Endothelial cell of hepatic sinusoid (primary cell): ENCODE data around the gene ZAP70.

Source experiments
- in situ Hi-C: cut with HindIII; loops from 2 replicates; pipeline ENCODE4 v1.10.0; 2017; ENCODE audit warnings: low sequenced_read_pairs

The ZAP70 gene

DNA sequence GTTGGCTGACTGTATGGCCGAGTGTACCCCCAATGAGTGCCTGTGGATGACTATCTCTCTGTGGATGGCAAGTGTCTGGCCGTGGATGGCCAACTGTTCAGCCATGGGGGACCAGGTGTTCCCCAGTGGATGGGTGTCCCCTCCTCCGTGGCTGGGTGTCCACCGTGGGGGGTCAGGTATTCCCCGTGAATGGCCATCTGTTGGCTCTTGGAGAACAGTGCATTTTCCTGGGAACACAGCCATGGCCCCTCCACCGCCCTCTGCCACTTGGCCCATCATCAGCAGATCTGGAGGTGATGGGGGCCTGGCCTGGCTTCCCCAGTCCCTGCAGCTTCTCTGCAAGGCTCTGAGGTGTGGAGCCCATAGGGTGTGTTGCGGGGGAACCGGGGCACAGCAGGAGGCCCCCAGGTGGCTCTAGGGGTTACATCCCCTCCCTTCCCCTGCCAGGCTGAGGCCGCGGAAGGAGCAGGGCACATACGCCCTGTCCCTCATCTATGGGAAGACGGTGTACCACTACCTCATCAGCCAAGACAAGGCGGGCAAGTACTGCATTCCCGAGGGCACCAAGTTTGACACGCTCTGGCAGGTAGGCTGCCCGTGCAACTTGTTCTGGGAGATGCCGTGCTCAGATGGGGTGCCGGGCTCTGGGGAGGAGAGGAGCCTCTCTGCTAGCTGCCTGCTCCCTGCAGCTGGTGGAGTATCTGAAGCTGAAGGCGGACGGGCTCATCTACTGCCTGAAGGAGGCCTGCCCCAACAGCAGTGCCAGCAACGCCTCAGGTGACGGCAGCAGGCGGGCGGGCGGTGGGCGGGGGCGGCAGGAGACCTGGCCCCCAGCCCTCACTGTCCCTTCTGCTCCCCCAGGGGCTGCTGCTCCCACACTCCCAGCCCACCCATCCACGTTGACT, 19.3 kb downstream of the ZAP70 start:
- in situ Hi-C loops, result no loop called here

DNA sequence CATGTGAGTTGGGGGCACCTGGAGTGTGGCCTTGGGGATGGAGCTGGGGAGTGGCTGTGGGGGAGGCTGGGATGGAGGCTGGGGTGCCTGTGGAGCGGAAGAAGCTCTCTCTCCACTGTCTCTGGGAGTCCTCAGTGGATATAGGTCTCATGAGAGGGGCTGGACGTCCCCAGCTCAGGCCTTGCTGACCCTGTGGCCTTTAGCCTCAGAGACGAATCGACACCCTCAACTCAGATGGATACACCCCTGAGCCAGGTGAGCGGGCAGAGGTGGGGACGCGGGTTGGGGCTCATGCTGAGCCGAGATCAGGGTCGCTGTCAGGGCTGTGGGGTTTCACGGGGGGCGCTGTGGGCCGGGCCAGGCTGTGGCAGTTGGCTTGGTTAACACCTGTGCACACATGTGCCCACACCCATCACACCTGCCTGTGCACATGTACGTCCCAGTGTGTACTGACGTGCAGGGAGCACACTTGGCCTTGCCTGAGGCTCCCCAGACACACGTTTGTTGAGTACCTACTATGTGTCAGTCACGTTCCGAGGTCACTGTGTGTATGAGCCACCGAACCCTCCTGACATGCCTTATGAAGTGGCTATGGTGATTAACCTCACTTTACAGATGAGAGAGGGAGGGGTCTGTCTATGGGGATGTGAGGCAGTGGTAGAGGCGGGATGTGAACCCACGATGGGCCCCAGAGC, 20.1 kb downstream of the ZAP70 start:
- in situ Hi-C loops, result no loop called here

DNA sequence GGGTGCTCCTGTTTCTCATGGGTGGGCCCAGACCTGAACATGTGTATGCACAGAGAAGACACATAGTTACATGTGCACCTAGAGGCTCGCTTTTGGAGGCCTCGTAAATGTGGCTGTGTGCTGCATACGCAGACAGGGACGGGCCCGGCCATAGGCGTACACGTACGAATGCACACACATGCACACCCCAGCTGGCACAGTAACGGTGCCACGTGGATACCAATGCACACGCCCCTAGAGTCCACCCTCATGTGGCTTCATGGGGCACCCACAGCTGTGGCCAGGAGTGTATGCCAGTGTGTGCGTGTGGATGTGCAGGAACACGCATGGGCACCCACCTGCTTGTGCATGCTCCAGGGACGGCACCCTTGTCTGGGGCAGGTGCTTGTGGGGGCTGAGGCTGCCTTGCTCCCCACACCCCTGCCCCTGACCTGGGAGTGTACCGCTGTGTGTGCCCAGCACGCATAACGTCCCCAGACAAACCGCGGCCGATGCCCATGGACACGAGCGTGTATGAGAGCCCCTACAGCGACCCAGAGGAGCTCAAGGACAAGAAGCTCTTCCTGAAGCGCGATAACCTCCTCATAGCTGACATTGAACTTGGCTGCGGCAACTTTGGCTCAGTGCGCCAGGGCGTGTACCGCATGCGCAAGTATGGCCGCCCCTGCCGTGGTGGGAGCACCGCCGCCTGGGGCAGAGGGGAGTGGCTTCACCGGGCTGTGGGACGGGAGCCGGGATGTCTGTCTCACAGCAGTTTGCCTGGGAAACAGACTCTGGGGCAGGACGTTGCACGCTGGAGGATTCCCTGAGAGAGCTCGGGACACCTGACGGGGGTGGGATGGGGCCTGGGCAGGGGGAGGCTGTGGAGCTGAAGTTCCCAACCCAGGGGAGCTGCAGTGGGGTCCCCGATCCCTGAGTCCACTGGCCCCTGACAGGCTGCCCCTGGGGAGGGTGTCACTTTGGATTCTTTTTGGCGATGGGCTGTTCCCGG, 21.0 kb downstream of the ZAP70 start:
- in situ Hi-C loops, result no loop called here

DNA sequence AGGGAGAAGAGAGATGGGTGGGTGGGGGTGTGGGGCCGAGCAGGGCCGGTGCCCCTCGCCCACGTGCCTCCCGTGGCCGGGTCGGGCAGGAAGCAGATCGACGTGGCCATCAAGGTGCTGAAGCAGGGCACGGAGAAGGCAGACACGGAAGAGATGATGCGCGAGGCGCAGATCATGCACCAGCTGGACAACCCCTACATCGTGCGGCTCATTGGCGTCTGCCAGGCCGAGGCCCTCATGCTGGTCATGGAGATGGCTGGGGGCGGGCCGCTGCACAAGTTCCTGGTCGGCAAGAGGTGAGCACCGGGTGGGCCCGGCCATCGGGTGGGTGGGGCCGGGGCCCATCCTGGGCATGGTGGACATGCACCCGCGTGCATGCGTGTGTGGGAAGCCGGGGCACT, 21.8 kb downstream of the ZAP70 start:
- in situ Hi-C loops, result no loop called here

DNA sequence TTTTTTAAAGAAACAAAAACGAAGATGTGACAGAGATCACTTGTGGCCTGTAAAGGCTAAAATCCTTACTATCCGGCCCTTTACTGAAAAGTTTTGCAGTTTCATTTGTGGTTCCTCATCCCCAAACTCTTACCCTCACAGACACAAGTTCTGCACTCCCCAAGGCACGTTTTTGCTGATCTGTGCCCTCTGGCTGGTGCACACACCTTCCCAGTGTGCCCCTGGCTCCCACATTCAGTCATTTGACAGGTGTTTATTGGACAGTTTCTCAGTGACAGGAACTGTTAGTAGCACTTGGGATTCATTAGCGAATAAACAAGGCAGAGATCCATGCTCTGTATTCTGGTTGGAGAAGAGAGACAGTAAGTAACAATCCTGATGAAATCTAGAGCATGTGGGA, 22.8 kb downstream of the ZAP70 start:
- in situ Hi-C loops, result no loop called here

DNA sequence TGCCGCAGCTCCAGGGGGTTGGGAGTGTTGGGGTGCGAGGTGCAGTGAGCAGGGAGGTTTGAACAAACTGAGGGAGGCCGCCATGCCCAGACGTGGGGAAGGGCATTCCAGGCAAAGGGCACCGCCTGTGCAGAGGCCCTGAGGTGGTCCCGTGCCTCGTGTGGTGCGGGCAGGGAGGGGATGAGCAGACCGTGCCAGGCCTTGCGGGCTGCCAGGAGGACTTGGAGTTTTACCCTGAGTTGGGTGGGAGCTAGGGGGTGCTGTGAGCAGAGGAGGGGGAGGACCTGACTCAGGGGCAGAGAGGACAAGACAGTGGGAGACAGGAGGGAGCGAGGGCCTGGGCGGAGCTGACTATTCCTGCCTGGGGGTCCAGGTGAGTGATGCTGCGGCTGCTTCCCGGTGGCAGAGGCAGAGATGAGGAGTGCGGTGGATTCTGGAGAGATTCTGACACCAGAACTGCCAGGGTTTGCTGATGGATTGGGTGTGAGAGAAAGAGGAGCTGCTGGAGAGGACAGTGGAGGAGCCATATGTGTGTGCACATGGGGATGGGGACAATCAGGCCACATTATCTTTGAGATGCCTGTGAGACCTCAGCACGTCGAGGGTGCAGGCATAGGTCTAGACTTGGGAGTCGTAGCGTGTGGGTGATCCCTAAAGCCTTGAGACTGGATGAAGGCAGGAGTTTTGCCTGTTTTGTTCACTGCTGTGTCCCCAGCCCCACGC, 23.4 kb downstream of the ZAP70 start:
- in situ Hi-C loops, result no loop called here

DNA sequence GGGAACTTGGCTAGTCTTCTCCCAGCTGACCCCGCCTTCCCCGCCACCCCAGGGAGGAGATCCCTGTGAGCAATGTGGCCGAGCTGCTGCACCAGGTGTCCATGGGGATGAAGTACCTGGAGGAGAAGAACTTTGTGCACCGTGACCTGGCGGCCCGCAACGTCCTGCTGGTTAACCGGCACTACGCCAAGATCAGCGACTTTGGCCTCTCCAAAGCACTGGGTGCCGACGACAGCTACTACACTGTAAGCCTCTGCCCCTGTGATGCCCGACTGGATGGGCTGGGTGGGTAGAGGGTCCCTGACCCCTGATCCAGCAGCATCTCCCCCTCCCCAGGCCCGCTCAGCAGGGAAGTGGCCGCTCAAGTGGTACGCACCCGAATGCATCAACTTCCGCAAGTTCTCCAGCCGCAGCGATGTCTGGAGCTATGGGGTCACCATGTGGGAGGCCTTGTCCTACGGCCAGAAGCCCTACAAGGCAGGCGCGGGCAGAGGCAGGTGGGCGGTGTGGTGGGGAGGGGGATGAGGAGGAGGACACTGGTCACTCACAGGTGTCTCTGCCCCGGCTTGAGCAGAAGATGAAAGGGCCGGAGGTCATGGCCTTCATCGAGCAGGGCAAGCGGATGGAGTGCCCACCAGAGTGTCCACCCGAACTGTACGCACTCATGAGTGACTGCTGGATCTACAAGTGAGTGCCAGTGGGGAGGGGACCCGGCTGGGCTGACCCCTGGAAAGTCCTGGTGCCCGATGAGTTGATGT, 24.2 kb downstream of the ZAP70 start:
- in situ Hi-C loops, result no loop called here

DNA sequence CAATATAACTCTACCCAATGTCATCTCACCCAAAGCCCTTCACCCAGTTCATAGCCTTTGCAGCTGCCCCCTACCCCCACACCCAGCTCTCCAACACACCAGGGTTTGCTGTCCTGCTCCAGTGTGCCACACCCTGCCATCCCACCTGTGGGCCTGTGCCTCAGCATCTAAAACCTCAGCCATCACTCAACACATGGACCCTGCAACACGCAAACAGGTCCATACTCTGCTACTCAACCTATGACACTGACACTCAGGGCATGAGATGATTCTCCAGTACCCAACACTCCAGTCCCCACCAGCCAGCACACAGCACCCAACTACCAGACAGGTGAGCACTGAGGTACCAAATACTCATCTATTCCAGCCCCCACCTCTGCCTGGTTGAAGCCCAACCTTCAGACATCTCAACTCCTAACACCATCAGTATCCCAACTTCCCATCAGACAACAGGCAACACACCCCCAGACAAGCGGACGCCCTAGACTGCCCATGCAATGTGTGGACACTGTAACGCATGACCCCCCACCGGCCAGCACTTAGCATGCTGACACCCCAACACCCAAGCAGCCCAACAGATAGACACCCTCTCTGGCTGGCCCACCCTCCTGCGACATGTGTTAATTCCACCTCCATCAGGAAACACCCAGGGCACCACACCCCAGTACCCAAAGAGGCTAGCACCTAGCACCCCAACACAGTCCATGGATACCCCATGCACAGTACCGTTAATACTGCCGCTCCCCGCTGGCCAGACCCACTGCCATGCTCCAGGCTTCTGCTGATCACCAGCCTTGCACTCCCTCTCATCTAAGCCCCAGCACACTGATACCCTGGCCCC, 25.0 kb downstream of the ZAP70 start:
- in situ Hi-C loops, result no loop called here

DNA sequence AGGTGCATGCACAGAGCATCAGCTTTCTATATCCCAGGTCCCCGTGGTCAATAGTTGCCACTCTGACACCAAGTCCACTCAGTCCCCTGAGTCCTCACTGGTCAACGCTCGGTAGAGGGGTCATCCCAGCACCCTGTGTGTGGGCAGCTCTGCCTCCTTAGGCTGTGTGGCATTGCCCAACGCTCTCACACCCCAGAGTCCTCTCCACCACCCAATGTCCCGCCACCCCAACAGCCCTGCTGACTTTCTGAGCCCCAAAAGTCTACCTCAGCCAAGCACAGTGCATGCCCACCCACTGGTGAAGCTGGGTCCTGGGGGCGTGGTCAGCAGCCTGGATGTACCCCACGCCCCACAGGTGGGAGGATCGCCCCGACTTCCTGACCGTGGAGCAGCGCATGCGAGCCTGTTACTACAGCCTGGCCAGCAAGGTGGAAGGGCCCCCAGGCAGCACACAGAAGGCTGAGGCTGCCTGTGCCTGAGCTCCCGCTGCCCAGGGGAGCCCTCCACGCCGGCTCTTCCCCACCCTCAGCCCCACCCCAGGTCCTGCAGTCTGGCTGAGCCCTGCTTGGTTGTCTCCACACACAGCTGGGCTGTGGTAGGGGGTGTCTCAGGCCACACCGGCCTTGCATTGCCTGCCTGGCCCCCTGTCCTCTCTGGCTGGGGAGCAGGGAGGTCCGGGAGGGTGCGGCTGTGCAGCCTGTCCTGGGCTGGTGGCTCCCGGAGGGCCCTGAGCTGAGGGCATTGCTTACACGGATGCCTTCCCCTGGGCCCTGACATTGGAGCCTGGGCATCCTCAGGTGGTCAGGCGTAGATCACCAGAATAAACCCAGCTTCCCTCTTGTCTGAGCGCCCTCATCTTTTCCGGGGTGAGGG, 25.9 kb downstream of the ZAP70 start:
- in situ Hi-C loops, result no loop called here

DNA sequence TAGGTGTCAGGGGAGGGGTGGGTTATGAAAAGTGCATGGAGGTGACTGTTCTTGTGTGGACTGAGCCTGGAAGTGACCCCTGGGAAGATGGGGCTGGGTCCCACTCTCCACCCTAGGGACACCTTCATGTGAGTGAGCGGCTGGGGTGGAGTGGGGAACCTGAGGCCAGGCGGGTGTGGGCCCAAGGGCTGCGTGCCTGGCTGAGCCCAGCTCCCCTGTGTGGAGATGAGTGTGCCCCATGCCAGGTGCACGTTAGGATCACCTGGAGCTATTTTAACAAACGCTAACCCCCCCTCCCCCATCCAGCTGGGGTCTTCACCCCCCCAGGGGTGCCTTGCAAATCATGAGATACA, 26.5 kb downstream of the ZAP70 start:
- in situ Hi-C loops, result no loop called here

DNA sequence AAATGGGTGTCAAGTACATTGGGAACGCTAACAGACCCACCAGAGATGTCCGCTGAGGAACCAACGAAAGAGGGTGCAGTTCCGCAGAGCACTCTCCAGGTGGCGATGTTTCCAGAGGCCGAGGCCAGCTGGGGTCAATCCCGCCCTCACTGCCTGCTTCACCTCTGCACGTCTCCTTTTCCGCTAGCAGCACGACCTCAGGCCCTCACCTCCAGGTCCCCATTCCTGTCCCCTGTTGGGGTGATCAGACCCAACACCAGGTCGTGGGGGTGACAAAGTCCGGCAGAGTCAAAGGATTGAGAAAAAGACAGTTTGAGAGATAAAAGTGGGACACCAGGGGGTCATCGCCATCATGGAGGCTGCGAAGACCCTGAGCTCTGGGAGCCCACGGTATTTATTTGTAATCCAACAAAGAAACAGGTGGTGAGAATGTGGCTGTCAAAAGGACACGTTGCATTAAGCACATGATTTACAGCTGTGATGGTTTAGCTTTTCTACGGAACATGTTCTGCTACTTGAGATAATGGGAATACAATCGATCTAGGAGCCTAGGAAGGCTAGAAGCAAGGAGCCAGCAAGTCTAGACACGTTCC, 27.3 kb downstream of the ZAP70 start:
- in situ Hi-C loops, result no loop called here

DNA sequence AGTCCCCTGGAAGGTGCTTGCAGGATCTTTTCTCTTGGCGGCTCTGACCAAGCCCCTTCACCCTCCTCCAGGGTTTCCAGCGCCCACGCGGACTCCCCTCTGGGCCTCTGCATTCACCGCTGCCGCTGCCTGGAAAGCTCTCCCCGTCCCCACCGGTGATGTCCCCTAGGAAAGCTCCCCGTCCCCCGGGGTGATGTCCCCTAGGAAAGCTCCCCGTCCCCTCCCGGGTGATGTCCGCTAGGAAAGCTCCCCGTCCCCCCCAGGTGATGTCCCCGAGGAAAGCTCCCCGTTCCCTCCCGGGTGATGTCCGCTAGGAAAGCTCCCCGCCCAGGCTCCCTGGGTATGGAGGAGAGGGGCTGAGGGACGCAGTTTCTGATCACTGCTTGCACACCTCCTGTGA, 27.9 kb downstream of the ZAP70 start:
- in situ Hi-C loops, result no loop called here

DNA sequence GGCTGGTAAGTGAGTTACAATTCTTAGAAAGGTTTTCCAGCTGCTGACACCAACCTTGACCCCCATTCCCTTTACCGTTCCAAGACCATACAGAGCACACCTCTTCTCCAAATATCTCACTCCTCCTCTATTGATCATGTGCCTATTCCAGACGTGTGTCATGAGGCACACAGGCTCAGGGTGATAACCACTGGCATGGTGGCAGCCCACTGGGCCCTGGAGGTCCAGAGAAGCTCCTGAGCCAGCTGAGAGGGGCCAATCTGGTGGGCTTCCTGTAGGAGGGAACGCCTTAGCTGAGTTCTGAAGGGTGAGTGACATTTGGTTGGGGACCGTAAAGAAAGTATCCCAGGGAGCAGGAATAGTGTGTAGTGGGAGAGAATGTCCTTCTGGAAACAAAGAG, 28.3 kb downstream of the ZAP70 start:
- in situ Hi-C loops, result no loop called here

DNA sequence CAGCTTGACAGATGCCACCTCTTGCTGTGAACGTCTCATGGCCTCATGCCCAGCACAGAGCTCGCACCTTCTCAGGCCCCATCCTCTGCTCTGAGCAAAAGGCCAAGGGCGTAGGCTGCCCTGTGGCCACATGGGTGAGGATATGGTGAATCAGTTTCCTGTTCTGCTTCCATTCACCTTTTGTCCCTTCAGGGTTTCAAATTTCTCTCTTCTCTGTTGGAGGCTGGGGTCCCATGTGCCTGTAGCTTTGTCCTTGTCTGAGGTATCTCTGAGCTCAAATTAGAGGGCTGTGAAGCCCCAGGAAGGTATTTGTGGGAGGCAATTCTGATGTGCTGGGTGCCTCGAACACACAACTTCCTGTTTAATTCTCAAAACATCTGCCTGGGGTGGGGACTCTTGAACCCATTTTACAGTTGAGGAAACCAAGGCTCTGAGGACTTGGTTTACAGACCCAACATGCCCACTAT, 29.0 kb downstream of the ZAP70 start:
- in situ Hi-C loops, result no loop called here

DNA sequence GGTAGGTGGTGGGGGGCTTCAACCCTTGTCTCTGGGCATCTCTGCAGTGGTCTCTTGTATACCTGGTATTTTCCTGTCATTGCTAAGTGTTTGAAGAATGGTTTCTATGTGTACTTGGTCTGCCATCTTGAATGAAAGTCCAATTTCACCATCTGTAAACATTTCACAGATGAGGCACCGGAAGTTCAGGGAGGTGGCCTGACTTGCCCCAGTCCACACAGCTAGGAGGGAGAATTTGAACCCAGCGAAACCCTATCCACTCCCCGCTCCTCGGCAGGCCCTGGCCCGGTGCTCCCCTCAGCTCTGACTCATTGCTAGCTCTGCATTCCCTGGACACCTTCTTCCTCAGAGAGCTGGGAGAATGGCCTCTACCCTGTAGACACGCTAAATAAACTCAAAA, 30.5 kb downstream of the ZAP70 start:
- in situ Hi-C loops, result no loop called here

DNA sequence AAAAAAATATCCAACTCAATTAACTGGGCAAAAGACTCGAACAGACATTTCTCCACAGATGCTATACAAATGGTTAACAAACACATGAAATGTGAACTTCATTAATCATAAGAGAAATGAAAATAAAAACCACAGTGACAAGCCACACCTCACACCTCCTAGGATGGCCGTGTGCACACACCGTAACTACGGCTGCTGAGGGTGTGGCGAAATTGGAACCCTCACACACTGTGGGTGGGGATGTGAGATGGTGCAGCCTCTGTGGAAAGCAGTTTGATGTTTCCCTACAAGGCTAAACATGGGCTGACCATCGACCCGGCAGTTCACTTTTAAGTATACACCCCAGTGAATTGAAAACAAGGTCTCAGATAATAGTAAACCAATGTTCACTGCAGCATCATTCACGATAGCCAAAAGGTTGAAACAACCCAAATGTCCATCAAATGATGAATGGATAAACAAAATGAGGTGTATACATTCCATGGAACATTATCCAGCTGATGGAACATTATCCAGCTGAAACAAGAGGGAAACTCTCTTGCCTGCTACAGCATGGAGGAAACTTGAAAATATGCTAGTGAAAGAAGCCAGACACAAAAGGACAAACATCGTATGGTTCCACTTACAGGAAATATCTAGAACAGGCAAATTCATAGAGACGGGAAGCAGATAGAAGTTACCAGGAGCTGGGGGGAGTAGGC, 32.2 kb downstream of the ZAP70 start:
- in situ Hi-C loops, result no loop called here

DNA sequence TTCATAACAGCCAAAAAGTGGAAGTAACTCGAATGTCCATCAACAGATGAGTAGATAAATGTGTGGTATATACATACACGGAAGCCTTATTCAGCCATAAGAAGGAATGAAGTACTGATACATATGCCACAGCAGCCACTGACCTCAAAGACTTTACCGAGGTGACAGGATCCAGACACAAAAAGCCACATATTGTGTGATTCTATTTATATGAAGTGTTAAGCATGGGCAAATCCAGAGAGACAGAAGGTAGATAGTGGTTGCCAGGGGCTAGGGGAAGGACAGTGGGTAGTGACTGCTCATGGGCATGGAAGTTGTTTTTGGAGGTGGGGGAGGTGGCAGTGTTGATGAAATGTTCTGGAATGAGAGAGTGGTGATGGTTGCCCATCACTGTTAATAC, 33.9 kb downstream of the ZAP70 start:
- in situ Hi-C loops, result no loop called here
